GM18507 (cell line): Measurements from ENCODE around the gene ARHGAP18.

Experiments
- DNase-seq: peaks from one replicate; pipeline ENCODE4 v3.0.0; 2011; ENCODE audit warnings: low read depth; ENCODE audit not compliant: insufficient read length; ENCODE audit errors: extremely low spot score
- FAIRE-seq: peaks from 2 replicates; lab custom pipeline; 2011; peaks lifted over from hg19 to GRCh38; lab: Jason Lieb, UNC

ARHGAP18 gene

DNA sequence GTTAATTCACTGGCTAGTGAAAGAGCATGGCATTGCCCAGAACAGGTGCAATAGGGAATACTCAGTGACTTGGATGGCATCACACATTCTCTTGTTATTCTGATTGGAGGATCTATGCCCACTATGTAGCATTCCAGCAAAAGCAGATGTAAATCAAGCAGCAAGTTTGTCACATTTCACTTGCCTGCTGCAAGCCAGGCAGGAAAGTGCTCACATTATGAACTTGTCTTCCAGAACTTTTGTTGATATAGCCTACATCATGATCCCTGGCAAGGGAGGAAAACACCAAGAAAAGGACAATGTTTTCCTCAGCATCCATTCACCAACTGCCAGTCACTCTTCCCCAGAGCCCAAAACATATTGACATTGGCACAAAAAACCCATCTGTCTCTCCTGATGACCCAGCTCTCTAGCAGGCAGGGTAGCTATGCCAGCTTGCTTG is 77.8 kb downstream of the ARHGAP18 start:
- no peak for DNase-seq
- FAIRE-seq: no peak

DNA sequence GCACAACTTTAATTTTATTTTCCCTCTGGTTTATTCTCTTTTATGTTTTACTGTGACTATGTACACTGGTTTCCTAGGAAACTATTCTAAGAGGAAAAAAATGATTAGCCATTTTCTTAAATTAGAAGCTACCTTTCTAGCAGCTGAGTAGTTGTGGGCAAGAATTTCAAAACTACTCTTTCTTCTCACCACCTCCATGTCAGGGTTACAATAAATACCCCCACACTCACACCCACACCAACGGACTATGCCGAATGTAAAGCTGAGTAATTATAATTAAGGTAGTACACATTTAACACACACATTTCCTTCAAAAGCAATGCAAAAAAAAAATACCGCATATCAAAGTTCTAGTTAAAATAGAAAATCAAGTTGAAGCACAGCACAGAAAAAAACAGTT is 78.9 kb downstream of the ARHGAP18 start:
- peak; percentile 5 for FAIRE-seq
- no peak for DNase-seq

DNA sequence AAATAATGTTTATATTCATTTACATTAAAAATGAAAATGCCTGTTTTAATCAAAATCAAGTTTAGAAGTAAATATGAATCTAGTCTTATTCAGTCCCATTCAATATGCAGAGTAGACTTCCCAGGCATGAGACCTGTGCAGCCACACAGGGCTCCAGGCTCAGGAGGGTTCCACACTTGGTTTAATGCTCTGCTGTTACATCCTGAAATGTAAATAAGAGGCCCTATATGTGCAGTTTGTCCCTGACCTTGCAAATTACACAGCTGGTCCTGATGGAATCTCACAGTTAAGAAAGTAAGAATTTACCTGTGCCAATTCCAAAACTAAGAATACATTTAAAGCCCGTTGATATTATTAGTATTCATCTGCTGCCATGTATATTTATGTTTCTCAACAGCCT is 79.4 kb downstream of the ARHGAP18 start:
- FAIRE-seq (no peak), DNase-seq (no peak)

DNA sequence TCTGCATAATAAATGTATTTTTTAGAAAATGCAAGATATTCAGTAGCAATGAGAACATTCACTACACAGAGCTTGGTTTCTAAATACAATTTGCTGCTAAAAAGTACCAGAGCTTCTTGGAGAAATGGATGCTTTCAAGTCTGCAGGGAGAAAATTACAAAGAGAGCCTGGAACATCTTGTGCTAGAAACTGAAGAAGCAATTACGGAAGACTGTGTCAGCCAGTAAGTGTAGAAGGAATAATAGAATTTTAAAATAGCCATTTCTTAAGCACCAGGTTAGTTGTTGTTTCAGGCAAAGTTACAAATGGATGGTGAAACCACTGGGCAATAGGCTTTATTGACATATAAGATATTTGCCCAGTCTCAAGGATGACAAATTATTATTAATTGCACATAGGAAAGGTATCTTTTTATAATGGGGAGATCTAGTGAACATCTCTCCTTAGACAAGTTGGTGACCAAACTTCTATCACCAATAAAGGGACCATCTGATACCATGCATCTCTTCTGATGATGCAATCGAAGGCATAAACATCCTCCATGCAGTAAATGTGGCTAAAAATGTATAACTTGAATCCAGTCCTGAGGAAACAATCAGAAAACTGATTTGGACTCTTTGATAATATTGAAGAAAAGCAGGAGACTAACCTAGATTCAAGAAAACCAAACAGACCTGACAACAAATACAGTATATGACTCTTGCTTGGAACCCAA is 81.7 kb downstream of the ARHGAP18 start:
- DNase-seq: no peak
- no peak for FAIRE-seq

DNA sequence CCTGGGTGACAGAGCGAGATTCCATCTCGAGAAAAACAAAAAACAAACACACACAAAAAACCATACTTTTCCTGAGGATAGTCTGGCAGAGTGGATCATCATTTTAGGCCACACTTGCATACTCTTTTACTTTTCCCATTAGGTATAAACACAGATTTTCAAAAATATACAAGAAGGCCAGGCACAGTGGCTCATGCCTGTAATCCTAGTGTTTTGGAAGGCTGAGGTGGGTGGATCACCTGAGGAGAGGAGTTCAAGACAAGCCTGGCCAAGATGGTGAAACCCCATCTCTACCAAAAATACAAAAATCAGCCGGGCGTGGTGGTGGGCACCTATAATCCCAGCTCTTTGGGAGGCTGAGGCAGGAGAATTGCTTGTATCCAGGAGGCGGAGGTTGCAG is 85.5 kb downstream of the ARHGAP18 start:
- FAIRE-seq (no peak), DNase-seq (no peak)

DNA sequence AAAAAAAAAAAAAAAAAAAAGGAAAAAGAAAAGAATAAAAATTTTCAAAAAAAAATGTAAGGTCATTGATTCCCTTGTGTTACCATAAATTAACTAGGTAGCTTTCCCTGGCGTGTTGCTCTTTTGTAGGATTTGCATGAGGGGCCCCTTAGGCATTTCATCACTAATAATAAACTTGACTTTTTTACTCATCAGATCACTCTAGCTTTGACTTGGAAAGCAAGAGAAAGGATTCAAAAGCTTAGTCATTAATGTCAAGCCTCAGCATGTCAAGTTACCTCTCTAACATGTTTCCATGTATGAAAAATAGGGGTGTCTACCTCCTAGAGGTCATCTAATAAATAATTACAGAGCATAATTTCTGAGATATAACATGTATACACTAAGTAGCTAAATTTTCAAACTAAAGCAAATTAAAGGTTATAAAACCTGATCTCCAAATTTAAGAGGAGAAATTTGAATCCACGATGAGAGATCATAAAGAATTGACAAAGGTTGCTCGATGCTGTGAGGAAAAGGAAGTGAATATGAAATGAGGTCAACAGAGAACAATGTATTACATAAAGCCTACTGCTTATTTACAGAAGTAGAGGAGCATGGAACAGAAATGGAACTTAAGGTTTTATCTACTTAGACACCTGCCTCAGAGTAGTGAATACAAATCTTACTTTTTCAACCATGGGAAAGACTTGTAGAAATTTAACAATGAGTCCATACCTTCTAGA is 86.8 kb downstream of the ARHGAP18 start:
- no peak for FAIRE-seq
- no peak for DNase-seq

DNA sequence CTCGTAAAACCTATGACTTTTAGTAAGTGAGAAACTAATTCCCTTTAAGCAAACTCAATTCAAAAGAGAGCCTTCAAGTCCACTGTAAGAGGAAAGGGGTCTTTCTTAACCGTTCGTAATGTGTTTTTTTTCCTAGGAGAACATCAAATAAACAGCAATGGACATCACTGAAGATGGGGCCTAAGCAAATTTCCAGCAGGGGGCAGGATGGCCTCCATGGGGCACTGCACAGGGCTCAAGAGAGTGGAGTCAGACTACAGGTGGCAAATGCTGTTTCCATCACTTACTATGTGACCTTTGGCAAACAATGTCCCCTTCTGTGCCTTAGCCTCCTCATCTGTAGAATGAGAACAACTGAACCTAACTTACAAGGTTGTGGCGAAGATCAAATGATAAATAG is 88.7 kb downstream of the ARHGAP18 start:
- FAIRE-seq (peak; percentile 35), DNase-seq (no peak)

DNA sequence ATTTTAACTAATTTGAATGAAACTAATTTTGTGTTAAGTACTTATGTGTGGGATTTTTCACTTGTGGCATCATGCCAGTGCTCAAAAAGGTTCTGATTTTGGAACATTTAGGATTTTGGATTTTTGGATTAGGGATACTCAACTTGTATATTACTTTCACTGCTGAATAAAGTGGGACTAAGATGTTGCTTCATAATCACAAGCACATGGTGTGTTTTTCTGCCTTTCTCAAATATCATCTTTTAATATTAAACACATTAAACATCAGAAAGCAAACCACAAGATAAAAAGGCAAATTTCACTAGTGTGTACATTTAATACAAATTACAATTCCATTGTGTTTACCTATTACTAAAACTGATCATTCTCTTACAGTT is 89.8 kb downstream of the ARHGAP18 start:
- FAIRE-seq (no peak), DNase-seq (no peak)

DNA sequence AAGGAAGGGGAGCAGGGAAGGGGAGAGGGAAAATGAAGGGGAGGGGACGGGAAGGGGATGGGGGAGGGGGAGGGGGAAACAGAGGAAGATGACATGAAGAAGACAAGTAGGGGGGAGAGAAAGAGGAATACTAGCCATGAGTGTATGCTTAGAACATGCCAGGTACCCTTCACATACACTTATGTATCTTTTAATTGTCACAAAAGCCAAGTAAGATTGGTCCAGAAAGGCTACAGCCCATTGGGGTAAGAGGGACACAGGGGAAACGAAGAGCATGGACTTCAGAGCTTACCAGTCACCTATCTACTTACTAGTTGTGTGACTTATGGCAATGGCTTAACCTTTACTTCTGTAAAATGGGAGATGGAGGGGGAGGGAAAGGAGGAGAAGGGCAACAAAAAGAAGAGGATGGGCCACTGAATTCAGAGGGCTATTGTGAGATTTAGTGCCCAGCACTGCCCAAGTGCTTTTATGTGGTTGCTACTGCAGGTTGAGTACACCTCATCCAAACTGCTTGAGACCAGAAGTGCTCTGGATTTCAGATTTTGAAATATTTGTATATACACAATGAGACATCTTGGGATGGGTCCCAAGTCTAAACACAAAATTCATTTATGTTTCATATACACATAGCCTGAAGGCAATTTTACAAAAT is 90.3 kb downstream of the ARHGAP18 start:
- no peak for DNase-seq
- no peak for FAIRE-seq

DNA sequence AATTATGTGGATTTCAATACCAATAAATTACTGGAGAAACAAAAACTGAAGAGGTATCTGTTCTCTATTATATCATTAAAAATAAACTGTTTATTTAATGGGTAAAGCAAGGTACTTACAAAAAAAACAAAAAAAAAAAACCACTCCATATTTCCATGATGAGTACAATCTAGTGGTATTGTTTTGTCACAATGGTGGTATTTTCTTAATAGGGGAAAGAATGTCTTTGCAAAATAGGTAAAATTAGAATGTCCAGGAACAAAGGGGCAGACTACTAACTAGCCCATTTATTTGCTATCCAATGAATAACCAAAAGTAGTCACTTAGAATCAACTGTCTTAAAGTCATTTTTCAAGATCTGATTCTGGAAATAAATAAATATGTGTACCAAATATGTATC is 92.0 kb downstream of the ARHGAP18 start:
- no peak for FAIRE-seq

DNA sequence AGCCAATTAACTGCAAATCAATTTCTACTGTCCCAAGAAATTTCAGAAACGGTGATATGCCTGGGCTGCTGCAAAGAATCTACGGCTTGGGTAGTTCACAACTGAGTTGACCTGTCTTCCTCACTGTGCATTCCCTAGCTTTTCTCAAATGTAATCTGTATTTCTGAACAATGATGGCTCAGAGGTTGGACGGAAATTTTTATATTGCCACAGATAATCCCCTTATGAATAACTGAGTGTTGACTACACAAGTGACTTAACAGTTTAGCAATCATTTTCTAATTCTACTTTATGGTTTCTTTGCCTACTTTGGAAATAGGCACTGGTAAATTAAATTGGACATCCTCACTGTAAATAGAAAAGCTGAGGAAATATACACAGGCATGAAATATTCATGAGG is 94.5 kb downstream of the ARHGAP18 start:
- DNase-seq (no peak), FAIRE-seq (no peak)

More for the DNA sequence above, 92.0 kb downstream of the ARHGAP18 start:
- DNase-seq: no peak

DNA sequence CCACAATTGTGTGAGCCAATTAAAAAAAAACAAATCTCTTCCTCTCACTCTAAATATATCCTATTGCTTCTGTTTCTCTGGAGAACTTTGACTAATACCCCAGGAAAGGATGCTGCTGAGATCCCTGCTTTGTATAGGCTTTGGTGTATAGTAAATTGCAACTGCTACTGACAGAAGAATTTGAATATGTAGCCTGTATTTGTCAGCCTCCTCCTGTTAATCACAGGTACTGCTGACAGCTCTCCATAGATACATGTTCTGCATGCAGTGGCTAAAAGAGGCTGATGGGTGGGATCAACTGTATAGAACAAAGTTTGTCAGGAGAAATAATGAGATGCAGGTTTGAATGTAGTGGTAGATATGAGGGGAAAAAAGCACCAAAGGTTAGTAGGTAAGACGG is 95.0 kb downstream of the ARHGAP18 start:
- no peak for FAIRE-seq
- DNase-seq: no peak

DNA sequence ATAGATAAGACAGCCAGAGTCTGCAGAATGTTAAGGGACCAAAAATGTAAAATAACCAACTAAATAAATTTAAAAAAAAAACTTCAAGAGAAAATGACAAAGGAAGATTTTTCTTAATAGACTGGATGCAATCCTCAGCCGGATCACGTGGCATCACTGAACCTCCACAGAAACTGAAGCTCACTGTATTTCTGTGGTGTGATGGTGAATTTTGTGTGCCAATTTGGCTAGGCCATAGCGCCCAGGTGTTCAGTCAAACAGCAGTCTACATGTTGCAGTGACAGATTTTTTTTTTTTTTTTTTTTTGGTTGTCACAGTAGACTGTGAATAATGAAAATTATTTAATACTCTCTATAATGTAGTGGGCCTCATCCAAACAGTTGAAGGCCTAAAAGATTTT is 95.5 kb downstream of the ARHGAP18 start:
- no peak for FAIRE-seq
- no peak for DNase-seq

DNA sequence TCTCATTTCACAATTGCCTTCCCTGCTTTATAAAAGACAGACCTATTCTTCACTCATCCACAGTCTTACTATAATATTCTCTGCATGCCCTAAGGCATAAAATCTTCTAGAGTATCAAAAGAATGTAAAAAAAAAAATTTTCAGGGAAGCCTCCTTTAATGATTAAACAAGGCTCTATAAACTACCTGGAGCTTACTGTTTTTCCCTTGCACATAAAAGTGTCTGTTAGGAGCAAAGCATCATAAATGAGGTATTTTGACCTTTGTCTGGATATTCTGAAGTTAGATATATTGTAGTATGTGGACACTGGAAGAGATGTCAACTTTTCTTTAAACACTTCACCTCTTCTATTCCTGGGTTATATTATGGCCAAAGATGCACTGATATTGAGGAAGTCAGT is 97.5 kb downstream of the ARHGAP18 start:
- FAIRE-seq: no peak
- DNase-seq: no peak

DNA sequence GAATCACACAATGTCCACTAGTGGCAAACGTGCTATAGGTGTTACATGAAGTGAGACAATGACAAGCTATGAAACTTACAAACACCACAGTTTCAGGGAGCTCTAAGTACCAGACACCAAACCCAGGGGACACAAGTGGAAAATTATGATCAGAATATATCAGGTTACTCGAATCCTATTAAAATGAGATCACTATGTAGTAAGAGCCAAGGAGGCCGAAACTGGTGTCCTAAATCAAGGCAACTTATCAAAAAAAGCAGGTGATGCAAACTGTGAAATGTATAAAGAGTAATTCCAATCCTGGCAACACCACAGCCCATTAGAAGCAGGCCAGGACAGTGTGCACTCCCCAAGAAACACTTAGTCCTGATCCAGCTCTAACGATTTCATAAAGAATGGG is 100.3 kb downstream of the ARHGAP18 start:
- no peak for DNase-seq
- no peak for FAIRE-seq

DNA sequence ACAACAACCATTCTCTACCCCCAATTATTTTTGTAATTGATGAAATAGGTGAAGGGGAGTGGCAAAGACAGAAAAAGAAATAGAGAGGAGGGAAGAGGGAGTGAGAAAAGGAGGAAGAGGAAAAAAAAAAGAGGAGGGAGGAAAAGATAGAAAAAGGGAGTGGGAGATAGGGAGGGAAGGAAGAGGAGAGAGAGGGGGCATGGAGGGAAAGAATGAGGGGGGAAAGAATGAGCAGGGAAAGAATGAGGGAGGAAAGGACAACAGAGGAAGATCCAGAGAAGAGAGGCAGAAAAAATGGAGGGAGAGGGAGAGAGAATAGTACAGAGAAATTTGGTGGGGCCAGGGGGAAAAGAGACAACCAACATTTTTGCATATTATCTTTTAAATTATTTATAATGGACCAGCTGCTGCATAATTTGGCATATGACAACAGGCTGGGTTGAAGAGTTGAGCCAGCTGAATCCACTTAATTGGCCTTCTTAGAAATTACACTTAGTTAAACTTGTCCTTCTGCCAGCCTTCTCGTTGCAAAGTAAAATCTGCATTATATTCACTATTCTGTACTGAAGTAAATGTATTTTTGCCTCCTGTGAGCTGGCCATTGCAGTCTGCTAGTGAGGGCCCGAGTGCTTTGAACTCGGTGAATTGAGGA is 101.0 kb downstream of the ARHGAP18 start:
- DNase-seq: no peak
- no peak for FAIRE-seq

DNA sequence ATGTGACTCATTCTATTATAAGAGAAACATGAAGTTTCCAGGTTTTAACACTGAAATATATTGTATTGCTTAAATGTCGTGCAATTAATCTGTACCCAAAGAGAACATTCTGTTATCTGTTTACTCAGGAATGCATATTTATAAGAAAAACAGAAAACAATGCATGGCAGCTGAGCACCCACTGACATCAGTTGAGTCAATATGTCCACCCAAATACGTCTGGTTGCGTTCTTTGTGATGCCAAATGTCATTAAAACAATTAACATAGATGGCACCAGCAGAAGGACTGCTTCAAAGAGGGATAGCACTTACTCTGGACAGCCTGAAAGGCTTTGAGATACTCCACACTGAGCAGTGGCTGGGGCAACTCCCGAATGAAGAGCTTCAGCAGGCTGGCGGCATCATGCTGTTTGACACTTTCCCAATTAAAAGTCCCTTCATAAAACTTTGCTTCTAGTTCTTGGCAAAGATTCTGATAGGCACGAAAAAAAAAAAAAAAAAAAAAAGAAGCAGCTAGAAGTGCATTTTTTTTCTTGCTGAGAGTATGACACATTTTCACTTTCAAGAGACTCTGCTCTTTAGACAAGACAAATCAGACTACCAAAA is 102.3 kb downstream of the ARHGAP18 start:
- FAIRE-seq (peak; percentile 9), DNase-seq (no peak)

DNA sequence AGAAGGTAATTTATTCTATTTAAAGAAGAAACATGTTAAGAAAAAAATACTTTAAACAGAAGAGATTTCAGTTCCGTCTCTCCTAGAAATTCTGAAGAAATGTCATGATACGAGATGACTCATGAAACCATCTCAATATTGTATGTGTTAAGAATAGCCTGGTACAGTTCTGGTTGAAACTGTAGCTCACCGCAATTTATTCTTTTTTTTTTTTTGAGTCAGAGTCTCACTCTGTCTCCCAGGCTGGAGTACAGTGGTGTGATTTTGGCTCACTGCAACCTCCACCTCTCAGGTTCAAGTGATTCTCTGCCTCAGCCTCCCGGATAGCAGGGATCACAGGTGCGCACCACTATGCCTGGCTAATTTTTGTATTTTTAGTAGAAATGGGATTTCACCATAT is 103.3 kb downstream of the ARHGAP18 start:
- no peak for DNase-seq

DNA sequence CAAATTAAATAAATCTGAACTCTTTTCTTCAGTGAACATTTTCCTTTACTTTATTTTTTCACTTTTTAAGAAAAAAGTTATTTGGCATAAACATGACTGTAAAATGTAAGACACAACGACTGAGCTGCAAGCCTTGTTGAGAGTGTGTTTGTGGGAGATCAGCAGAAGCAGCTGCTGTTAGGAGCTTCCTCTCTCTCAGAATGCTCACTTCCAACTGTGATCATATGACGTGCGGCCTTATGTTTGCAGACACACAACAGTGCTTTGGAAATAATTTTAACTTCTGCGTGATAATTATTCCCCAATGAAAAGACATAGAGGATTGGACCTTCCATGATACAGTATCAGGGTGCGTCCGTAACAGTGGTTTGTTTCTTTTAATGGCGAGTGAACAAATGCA is 104.0 kb downstream of the ARHGAP18 start:
- FAIRE-seq: no peak
- no peak for DNase-seq

More for the DNA sequence above, 103.3 kb downstream of the ARHGAP18 start:
- no peak for FAIRE-seq

DNA sequence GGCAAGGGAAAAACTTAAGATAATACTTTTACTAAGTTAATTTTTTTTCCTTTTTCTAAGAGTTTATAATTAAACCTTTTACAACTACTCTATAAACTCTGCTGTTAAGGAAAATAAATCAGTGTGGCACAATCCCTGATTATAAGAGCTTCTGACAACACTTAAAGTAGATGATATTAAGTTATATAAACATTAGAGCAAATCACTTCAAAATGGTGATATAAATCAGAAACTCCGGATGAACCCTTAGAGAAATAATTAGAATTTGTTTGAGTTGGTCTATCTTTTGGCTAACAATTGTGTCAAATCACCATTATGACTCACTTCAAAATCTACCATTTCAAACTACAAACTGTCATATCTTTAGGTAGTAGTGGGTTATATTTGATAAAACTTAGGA is 104.9 kb downstream of the ARHGAP18 start:
- FAIRE-seq (no peak), DNase-seq (no peak)
